ENCODE data around the gene LRSAM1. TPM values are rescaled to one million over a fixed set of nuclear protein-coding genes. Genes with fewer than 3 reads are reported as not detected.

The LRSAM1 gene
- total RNA-seq, 1 donor, result 12.3 TPM

DNA sequence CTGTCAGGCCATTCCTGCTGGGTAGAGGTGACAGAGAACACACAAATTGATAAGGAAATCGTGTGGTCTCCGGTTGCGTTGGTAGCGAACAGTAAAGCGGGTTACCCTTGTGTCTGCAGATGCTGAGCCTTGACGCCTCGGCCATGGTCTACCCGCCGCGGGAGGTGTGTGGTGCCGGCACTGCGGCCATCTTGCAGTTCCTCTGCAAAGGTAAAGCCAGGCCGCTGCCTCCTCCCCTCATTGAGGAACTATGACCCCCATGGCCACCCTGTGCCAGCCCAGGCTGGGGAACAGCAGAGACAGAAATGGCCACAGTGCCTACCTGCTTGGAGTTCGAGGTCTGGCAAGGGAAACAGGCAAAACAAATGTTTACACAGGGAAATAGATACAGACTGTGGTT lies 16.3 kb downstream of the LRSAM1 start:
- DNase-seq (ENCODE audit: insufficient read length, low spot score, missing footprints), result peak; percentile 6
- no peak overlapping the region for H3K27ac ChIP-seq (ENCODE audit: low read depth, low read length)
- H4K20me1 ChIP-seq (ENCODE audit: insufficient read depth, low read length), result no peaks in the 10 kb centered on the region
- no peaks in the 10 kb centered on the region for H3K27me3 ChIP-seq (ENCODE audit: insufficient read depth, low read length)
- no peak overlapping the region for H3K4me3 ChIP-seq (ENCODE audit: insufficient read depth, low read length)
- H3K36me3 ChIP-seq (ENCODE audit: insufficient read depth, low read length), result peaks cover 19% of the 10 kb centered on the region
- H3K4me2 ChIP-seq (ENCODE audit: insufficient read depth, low read length), result no peak overlapping the region
- no peaks in the 10 kb centered on the region for H3K79me2 ChIP-seq (ENCODE audit: insufficient read depth, low read length)
- TF ChIP-seq CTCF (IDR thresholded peaks at IDR 0.05; ENCODE audit: extremely low read depth, low read depth, low read length), result no peak
- no peak overlapping the region for H2AFZ ChIP-seq (ENCODE audit: low read length)
- H3K4me1 ChIP-seq (ENCODE audit: insufficient read depth, low read length), result no peaks in the 10 kb centered on the region
- H3K9me3 ChIP-seq (ENCODE audit: low read depth, low read length), result no peaks in the 10 kb centered on the region

DNA sequence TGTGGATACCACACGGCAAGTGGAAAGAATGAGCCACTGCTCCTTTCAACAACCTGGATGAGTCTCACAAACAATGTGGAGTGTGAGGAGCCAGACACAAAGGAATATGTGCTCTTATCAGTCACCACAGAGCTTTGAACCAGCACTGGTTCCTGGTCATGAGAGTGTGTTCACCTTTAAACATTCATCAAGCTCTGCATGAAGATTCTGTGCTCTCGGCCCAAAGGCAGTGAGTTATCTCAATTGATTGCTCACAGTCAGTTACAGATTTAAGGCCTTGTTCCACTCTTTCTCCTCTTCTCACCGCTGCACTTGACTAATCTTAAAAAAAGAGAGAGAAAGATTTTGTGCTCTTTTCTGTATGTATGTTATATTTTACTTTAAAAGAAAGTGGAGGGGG lies 19.4 kb downstream of the LRSAM1 start:
- H3K36me3 ChIP-seq (ENCODE audit: insufficient read depth, low read length), result peaks cover 8% of the 10 kb centered on the region
- no peak overlapping the region for H3K27ac ChIP-seq (ENCODE audit: low read depth, low read length)
- no peaks in the 10 kb centered on the region for H3K27me3 ChIP-seq (ENCODE audit: insufficient read depth, low read length)
- no peaks in the 10 kb centered on the region for H3K9me3 ChIP-seq (ENCODE audit: low read depth, low read length)
- H3K4me3 ChIP-seq (ENCODE audit: insufficient read depth, low read length), result no peak overlapping the region
- H4K20me1 ChIP-seq (ENCODE audit: insufficient read depth, low read length), result no peaks in the 10 kb centered on the region
- no peaks in the 10 kb centered on the region for H3K4me1 ChIP-seq (ENCODE audit: insufficient read depth, low read length)
- H2AFZ ChIP-seq (ENCODE audit: low read length), result no peak overlapping the region
- H3K79me2 ChIP-seq (ENCODE audit: insufficient read depth, low read length), result no peaks in the 10 kb centered on the region
- no peak overlapping the region for H3K4me2 ChIP-seq (ENCODE audit: insufficient read depth, low read length)
- no peak for TF ChIP-seq CTCF (IDR thresholded peaks at IDR 0.05; ENCODE audit: extremely low read depth, low read depth, low read length)
- no peak for DNase-seq (ENCODE audit: insufficient read length, low spot score, missing footprints)

DNA sequence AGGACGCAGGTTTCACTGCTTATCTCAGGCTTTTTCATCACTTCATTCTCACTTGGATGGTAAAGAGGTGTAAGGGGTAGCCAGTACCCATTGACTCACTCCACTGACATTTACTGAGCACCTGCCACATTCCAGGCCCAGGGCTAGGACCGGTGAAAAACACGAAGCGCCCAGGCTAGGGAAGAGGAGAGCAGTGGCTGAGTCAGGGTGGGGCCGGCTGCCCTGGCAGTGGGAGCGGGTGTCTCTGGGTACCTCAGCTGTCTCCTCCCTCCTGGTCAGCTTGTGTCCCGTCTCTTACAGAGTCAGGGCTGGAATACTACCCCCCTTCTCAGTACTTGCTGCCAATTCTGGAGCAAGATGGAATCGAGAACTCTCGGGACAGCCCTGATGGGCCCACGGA lies 22.2 kb downstream of the LRSAM1 start:
- DNase-seq (ENCODE audit: insufficient read length, low spot score, missing footprints), result peak; percentile 53
- no peak overlapping the region for H2AFZ ChIP-seq (ENCODE audit: low read length)
- no peak overlapping the region for H3K4me2 ChIP-seq (ENCODE audit: insufficient read depth, low read length)
- no peak overlapping the region for H3K27ac ChIP-seq (ENCODE audit: low read depth, low read length)
- H4K20me1 ChIP-seq (ENCODE audit: insufficient read depth, low read length), result no peaks in the 10 kb centered on the region
- H3K9me3 ChIP-seq (ENCODE audit: low read depth, low read length), result no peaks in the 10 kb centered on the region
- TF ChIP-seq CTCF (IDR thresholded peaks at IDR 0.05; ENCODE audit: extremely low read depth, low read depth, low read length), result no peak
- peaks cover 7% of the 10 kb centered on the region for H3K36me3 ChIP-seq (ENCODE audit: insufficient read depth, low read length)
- no peaks in the 10 kb centered on the region for H3K79me2 ChIP-seq (ENCODE audit: insufficient read depth, low read length)
- H3K4me3 ChIP-seq (ENCODE audit: insufficient read depth, low read length), result no peak overlapping the region
- H3K4me1 ChIP-seq (ENCODE audit: insufficient read depth, low read length), result no peaks in the 10 kb centered on the region
- no peaks in the 10 kb centered on the region for H3K27me3 ChIP-seq (ENCODE audit: insufficient read depth, low read length)

GRCh38 chr9:127473932-127474331 lies 22.6 kb downstream of the LRSAM1 start:
- Histone ChIP-seq H3K4me2 (ENCODE audit: insufficient read depth, low read length) (no peak overlapping the region), H3K9me3 (ENCODE audit: low read depth, low read length) (no peaks in the 10 kb centered on the region), H2AFZ (ENCODE audit: low read length) (no peak overlapping the region), H4K20me1 (ENCODE audit: insufficient read depth, low read length) (no peaks in the 10 kb centered on the region), H3K27ac (ENCODE audit: low read depth, low read length) (no peak overlapping the region), H3K4me3 (ENCODE audit: insufficient read depth, low read length) (no peak overlapping the region), H3K36me3 (ENCODE audit: insufficient read depth, low read length) (peaks cover 11% of the 10 kb centered on the region), H3K27me3 (ENCODE audit: insufficient read depth, low read length) (no peaks in the 10 kb centered on the region), H3K4me1 (ENCODE audit: insufficient read depth, low read length) (no peaks in the 10 kb centered on the region), H3K79me2 (ENCODE audit: insufficient read depth, low read length) (no peaks in the 10 kb centered on the region)
- TF ChIP-seq CTCF (IDR thresholded peaks at IDR 0.05; ENCODE audit: extremely low read depth, low read depth, low read length), result no peak
- no peak for DNase-seq (ENCODE audit: insufficient read length, low spot score, missing footprints)

Data from osteoblast (primary cell).